HepG2 (cell line): ENCODE results near the gene U2AF2. TPM values are rescaled to one million over a fixed set of nuclear protein-coding genes. Genes with fewer than 3 reads are reported as not detected.

ENCODE experiments used
- ARID2 ChIP-seq: sonication (generic); formaldehyde crosslinking; IDR thresholded peaks from 2 replicates; pipeline ENCODE4 v1.8.1; 2022; ENCODE audit warnings: mild to moderate bottlenecking, missing genetic modification reagents, borderline replicate concordance
- SMAD1 ChIP-seq: sonication (generic); formaldehyde crosslinking; IDR thresholded peaks from 2 replicates; pipeline ENCODE4 v1.4.0; 2020; ENCODE audit warnings: missing genetic modification reagents, low read depth, mild to moderate bottlenecking, borderline replicate concordance
- SP4 ChIP-seq: sonication (generic); formaldehyde crosslinking; IDR thresholded peaks from 2 replicates; pipeline ENCODE4 v1.8.1; 2023; ENCODE audit warnings: mild to moderate bottlenecking, missing genetic modification reagents
- TAF15 ChIP-seq: fragments of 200-400 bp; formaldehyde crosslinking; IDR thresholded peaks from one replicate; pipeline ENCODE4 v1.6.1; 2018; ENCODE audit warnings: mild to moderate bottlenecking, low read depth, low read length; ENCODE audit not compliant: poor library complexity, severe bottlenecking
- XBP1 ChIP-seq: sonication (generic); formaldehyde crosslinking; IDR thresholded peaks from 2 replicates; pipeline ENCODE4 v1.5.0; 2020; ENCODE audit warnings: missing genetic modification reagents
- ZNF451 ChIP-seq: sonication (generic); formaldehyde crosslinking; IDR thresholded peaks from 2 replicates; pipeline ENCODE4 v1.5.0; 2020; ENCODE audit warnings: mild to moderate bottlenecking, missing genetic modification reagents
- ZNF563 ChIP-seq: sonication (generic); formaldehyde crosslinking; IDR thresholded peaks from 2 replicates; pipeline ENCODE4 v1.8.0; 2022; ENCODE audit warnings: mild to moderate bottlenecking, moderate library complexity, missing genetic modification reagents
- ZNF766 ChIP-seq: sonication (generic); formaldehyde crosslinking; IDR thresholded peaks from 2 replicates; pipeline ENCODE4 v1.5.0; 2020; ENCODE audit warnings: missing genetic modification reagents, borderline replicate concordance
- ZNF883 ChIP-seq: sonication (generic); formaldehyde crosslinking; IDR thresholded peaks from 2 replicates; pipeline ENCODE4 v1.5.1; 2020; ENCODE audit warnings: mild to moderate bottlenecking, missing genetic modification reagents; ENCODE audit errors: not compliant biosample characterization
- polyA plus RNA-seq, 8 experiments: library from polyadenylated mRNA; depleted of rRNA in 3 of 8; stranded (reverse) in 7 of 8; unstranded in 1 of 8; fragments of >200 nt; fragmentation: Illumina TruSeq in 4 of 8; extraction: Trizol in 4 of 8; gene quantifications; 2 replicates each; pipeline versions ENCODE4 v1.2.1 to v1.2.3, GENCODE V29; 2011 to 2016; ENCODE audit warnings: low read depth in 4 of 8, missing spikeins in 1 of 8, mixed read lengths in 1 of 8; ENCODE audit not compliant: insufficient read depth in 1 of 8
- total RNA-seq, 5 experiments: library from RNA; depleted of rRNA; stranded (reverse); fragments of >200 nt; fragmentation: Illumina TruSeq; extraction: Trizol; gene quantifications; 2 replicates each; pipeline ENCODE4 v1.2.3, GENCODE V29; 2016; ENCODE audit warnings: low read depth in 1 of 5
- TF ChIP-seq, protein P1 (sequence below): sonication (generic); formaldehyde crosslinking; IDR thresholded peaks from 2 replicates; pipeline ENCODE4 v1.4.0; 2020; ENCODE audit warnings: missing genetic modification reagents
- TF ChIP-seq, protein P2 (sequence below): fragments of 450-650 bp; IDR thresholded peaks from 2 replicates; pipeline ENCODE4 v1.6.1; 2017
- TF ChIP-seq, protein P3 (sequence below): sonication (generic); formaldehyde crosslinking; IDR thresholded peaks from 2 replicates; pipeline ENCODE4 v1.8.1; 2022; ENCODE audit warnings: mild to moderate bottlenecking, missing genetic modification reagents
- TF ChIP-seq, protein P4 (sequence below): sonication (generic); formaldehyde crosslinking; IDR thresholded peaks from 2 replicates; pipeline ENCODE4 v1.4.0; 2020; ENCODE audit warnings: missing genetic modification reagents

Gene U2AF2
- total and polyA plus RNA-seq, 2 of the 13 experiments (the other 11 are each of a cell fraction or from before 2014, with no cell fraction given): 84.3 to 124 TPM

DNA sequence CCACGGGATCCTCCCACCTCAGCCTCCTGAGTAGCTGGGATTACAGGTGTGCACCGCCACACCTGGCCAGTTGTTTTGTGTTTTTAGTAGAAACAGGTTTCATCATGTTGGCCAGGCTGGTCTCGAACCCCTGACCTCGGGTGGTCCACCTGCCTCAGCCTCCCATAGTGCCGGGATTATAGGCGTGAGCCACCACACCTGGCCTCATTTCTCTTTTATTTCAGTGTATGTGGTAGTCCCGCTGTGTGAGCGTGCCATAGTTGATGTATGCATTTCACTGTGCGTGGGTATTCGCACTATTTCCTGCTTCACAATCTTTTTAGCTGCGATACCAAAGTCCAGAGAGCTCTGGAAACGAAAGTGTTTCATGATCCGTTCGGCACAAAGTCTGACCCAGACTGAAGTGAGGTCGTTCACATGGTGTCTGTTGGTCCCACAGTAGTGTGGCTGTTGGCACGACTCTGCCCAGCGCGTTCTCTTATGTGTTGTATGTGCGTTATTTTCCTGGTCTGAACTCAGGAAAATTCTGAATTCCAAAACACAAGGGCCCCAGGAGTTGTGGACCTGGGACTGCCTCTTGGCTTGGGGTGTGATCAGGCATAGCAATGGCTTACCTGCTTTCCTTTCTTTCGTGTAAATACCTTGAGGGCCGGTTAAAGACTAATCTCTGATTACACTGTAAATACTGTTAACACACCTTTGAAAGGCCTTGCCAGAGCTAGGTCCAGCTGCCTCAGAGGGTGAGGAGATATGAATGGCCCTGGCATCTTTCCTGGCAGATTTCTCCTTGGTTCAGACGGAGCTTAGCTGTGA, 28.8 kb downstream of the U2AF2 start (continued):
- TF ChIP-seq ZNF883 (CRISPR knock-in tag) (no peak), XBP1 (CRISPR knock-in tag) (no peak), ZNF451 (0 out of 2 replicates have a peak, but pooled peaks have one; percentile 43), ZNF766 (CRISPR knock-in tag) (peak; percentile 31; the same call in 1 of the 2 replicates), SP4 (CRISPR knock-in tag) (0 out of 2 replicates have a peak, but pooled peaks have one; percentile 10), SMAD1 (CRISPR knock-in tag) (0 out of 2 replicates have a peak, but pooled peaks have one; percentile 15), ZNF563 (CRISPR knock-in tag) (no peak), TAF15 (no peak), ARID2 (CRISPR knock-in tag) (no peak)
- TF ChIP-seq, protein P1, sequence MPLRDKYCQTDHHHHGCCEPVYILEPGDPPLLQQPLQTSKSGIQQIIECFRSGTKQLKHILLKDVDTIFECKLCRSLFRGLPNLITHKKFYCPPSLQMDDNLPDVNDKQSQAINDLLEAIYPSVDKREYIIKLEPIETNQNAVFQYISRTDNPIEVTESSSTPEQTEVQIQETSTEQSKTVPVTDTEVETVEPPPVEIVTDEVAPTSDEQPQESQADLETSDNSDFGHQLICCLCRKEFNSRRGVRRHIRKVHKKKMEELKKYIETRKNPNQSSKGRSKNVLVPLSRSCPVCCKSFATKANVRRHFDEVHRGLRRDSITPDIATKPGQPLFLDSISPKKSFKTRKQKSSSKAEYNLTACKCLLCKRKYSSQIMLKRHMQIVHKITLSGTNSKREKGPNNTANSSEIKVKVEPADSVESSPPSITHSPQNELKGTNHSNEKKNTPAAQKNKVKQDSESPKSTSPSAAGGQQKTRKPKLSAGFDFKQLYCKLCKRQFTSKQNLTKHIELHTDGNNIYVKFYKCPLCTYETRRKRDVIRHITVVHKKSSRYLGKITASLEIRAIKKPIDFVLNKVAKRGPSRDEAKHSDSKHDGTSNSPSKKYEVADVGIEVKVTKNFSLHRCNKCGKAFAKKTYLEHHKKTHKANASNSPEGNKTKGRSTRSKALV: 0 out of 2 replicates have a peak, but pooled peaks have one; percentile 41
- TF ChIP-seq, protein P2, sequence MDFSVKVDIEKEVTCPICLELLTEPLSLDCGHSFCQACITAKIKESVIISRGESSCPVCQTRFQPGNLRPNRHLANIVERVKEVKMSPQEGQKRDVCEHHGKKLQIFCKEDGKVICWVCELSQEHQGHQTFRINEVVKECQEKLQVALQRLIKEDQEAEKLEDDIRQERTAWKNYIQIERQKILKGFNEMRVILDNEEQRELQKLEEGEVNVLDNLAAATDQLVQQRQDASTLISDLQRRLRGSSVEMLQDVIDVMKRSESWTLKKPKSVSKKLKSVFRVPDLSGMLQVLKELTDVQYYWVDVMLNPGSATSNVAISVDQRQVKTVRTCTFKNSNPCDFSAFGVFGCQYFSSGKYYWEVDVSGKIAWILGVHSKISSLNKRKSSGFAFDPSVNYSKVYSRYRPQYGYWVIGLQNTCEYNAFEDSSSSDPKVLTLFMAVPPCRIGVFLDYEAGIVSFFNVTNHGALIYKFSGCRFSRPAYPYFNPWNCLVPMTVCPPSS: no peak
- TF ChIP-seq, protein P3, sequence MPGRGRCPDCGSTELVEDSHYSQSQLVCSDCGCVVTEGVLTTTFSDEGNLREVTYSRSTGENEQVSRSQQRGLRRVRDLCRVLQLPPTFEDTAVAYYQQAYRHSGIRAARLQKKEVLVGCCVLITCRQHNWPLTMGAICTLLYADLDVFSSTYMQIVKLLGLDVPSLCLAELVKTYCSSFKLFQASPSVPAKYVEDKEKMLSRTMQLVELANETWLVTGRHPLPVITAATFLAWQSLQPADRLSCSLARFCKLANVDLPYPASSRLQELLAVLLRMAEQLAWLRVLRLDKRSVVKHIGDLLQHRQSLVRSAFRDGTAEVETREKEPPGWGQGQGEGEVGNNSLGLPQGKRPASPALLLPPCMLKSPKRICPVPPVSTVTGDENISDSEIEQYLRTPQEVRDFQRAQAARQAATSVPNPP: no peak
- TF ChIP-seq, protein P4, sequence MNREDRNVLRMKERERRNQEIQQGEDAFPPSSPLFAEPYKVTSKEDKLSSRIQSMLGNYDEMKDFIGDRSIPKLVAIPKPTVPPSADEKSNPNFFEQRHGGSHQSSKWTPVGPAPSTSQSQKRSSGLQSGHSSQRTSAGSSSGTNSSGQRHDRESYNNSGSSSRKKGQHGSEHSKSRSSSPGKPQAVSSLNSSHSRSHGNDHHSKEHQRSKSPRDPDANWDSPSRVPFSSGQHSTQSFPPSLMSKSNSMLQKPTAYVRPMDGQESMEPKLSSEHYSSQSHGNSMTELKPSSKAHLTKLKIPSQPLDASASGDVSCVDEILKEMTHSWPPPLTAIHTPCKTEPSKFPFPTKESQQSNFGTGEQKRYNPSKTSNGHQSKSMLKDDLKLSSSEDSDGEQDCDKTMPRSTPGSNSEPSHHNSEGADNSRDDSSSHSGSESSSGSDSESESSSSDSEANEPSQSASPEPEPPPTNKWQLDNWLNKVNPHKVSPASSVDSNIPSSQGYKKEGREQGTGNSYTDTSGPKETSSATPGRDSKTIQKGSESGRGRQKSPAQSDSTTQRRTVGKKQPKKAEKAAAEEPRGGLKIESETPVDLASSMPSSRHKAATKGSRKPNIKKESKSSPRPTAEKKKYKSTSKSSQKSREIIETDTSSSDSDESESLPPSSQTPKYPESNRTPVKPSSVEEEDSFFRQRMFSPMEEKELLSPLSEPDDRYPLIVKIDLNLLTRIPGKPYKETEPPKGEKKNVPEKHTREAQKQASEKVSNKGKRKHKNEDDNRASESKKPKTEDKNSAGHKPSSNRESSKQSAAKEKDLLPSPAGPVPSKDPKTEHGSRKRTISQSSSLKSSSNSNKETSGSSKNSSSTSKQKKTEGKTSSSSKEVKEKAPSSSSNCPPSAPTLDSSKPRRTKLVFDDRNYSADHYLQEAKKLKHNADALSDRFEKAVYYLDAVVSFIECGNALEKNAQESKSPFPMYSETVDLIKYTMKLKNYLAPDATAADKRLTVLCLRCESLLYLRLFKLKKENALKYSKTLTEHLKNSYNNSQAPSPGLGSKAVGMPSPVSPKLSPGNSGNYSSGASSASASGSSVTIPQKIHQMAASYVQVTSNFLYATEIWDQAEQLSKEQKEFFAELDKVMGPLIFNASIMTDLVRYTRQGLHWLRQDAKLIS (CRISPR knock-in tag): no peak
